Natural killer cell (primary cell): ENCODE data around the gene AUTS2. TPM values are rescaled to one million over a fixed set of nuclear protein-coding genes. Genes with fewer than 3 reads are reported as not detected.

Experiments
- ATAC-seq, 3 donors: fragments of 150-1000 bp in 2 of 3; fragments of 200-7000 bp in 1 of 3; cut with Tn5 transposase; 1 replicate in 1 of 3; 2 replicates in 2 of 3; pipeline ENCODE4 v1.10.0; 2021; ENCODE audit warnings: mild to moderate bottlenecking in 2 of 3, moderate library complexity in 2 of 3
- DNase-seq, 2 donors: peaks; one replicate each; pipeline versions ENCODE4 v3.0.0 to v3.0.0-alpha.2; 2013 to 2021; ENCODE audit warnings: mixed read lengths in 1 of 2
- H3K27ac ChIP-seq: one replicate; pipeline ENCODE4 v1.5.1; 2013; ENCODE audit warnings: mild to moderate bottlenecking, low read length
- H3K27me3 ChIP-seq: one replicate; pipeline ENCODE4 v1.6.1; 2013; ENCODE audit warnings: low read length; ENCODE audit not compliant: control insufficient read depth, insufficient read depth
- H3K36me3 ChIP-seq: one replicate; pipeline ENCODE4 v1.6.1; 2013; ENCODE audit warnings: low read length; ENCODE audit not compliant: control insufficient read depth, insufficient read depth
- H3K4me1 ChIP-seq: one replicate; pipeline ENCODE4 v1.6.1; 2013; ENCODE audit warnings: low read length; ENCODE audit not compliant: control insufficient read depth, insufficient read depth
- H3K4me3 ChIP-seq: one replicate; pipeline ENCODE4 v1.5.1; 2013; ENCODE audit warnings: low read length
- H3K9me3 ChIP-seq: one replicate; pipeline ENCODE4 v1.6.1; 2013; ENCODE audit warnings: low read length; ENCODE audit not compliant: control insufficient read depth, insufficient read depth
- H3K27ac Mint-ChIP-seq, 2 donors: one replicate each; pipeline ENCODE4 v1.8.0; 2022; ENCODE audit warnings: mild to moderate bottlenecking in 2 of 2, mixed read lengths in 2 of 2, moderate library complexity in 1 of 2
- H3K27me3 Mint-ChIP-seq, 2 donors: one replicate each; pipeline ENCODE4 v1.8.0; 2022; ENCODE audit warnings: low read depth in 2 of 2, mixed read lengths in 2 of 2
- H3K36me3 Mint-ChIP-seq: one replicate; pipeline ENCODE4 v1.8.0; 2022; ENCODE audit warnings: mixed read lengths
- H3K4me1 Mint-ChIP-seq, 2 donors: one replicate each; pipeline ENCODE4 v1.8.0; 2022; ENCODE audit warnings: mixed read lengths in 2 of 2
- H3K4me3 Mint-ChIP-seq: one replicate; pipeline ENCODE4 v1.8.0; 2022; ENCODE audit warnings: mild to moderate bottlenecking, moderate library complexity, mixed read lengths
- H3K9me3 Mint-ChIP-seq, 2 donors: one replicate each; pipeline ENCODE4 v1.8.0; 2022; ENCODE audit warnings: mixed read lengths in 2 of 2
- WGBS: methylation state at CpG from one replicate; pipeline ENCODE4 v1.1.7; 2013; ENCODE audit warnings: missing lambda C conversion rate; ENCODE audit not compliant: insufficient coverage; 5-methylcytosine and 5-hydroxymethylcytosine counted together
- intact Hi-C: fragments of 100-400 bp; cut with micrococcal nuclease; formaldehyde crosslinking; loops from one replicate; pipeline ENCODE4 v1.14.2; 2022
- total RNA-seq, 4 donors: library from RNA; stranded (reverse); fragments of 120-200 nt in 1 of 4; gene quantifications; one replicate each; pipeline versions ENCODE4 v1.2.3 to v1.2.4, GENCODE V29; 2013 to 2022
- TF ChIP-seq, protein P1 (sequence below): fragments of 200-600 bp; IDR thresholded peaks from one replicate; pipeline ENCODE4 v1.8.0; 2022; ENCODE audit warnings: antibody characterized with exemption

AUTS2 gene
- total RNA-seq, 3 donors from 2014 or later (not counting 1 experiment from before 2014, with no cell fraction given): 147 to 197 (median 155) TPM

DNA sequence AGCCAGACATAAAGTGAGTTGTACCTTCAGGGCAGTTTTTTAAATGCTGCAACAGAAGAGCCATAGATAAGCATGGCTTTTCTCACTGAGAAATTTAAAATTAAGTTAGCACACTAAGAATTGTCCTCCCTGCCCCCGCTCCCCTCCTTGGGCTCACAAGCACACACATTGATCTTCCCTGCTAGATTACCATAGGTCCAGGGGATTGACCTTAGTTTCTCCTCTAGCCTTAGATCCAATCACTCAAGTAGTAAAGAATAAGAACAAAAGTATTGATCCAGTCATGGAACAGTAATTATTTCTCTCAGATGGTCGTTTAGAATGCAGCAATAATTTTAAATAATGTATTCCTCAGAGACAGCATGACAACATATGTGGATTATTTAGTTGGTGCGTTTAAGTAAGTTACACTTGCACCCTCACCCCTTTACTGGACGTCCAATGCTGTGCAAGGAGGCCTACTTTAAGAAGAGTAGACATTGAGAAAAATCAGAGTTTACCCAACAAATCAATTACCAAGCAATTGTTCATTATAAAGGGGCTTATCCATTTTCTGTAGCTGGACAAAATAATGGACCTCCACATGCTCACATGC lies 850.1 kb downstream of the AUTS2 start:
- Mint-ChIP-seq H3K27ac (no peak overlapping the region), H3K36me3 (no peaks in the 10 kb centered on the region), H3K27me3 (no peaks in the 10 kb centered on the region), H3K4me1 (no peaks in the 10 kb centered on the region), H3K9me3 (no peaks in the 10 kb centered on the region), H3K4me3 (no peak overlapping the region)
- no peaks in the 10 kb centered on the region for H3K27me3 ChIP-seq
- no peak overlapping the region for H3K27ac ChIP-seq
- no peaks in the 10 kb centered on the region for H3K9me3 ChIP-seq
- intact Hi-C loops: no loop called here
- no peak for ATAC-seq
- no peaks in the 10 kb centered on the region for H3K4me1 ChIP-seq
- TF ChIP-seq, protein P1, sequence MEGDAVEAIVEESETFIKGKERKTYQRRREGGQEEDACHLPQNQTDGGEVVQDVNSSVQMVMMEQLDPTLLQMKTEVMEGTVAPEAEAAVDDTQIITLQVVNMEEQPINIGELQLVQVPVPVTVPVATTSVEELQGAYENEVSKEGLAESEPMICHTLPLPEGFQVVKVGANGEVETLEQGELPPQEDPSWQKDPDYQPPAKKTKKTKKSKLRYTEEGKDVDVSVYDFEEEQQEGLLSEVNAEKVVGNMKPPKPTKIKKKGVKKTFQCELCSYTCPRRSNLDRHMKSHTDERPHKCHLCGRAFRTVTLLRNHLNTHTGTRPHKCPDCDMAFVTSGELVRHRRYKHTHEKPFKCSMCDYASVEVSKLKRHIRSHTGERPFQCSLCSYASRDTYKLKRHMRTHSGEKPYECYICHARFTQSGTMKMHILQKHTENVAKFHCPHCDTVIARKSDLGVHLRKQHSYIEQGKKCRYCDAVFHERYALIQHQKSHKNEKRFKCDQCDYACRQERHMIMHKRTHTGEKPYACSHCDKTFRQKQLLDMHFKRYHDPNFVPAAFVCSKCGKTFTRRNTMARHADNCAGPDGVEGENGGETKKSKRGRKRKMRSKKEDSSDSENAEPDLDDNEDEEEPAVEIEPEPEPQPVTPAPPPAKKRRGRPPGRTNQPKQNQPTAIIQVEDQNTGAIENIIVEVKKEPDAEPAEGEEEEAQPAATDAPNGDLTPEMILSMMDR: no peak
- no peak overlapping the region for H3K4me3 ChIP-seq
- DNase-seq: no peak
- WGBS: 100% methylated on average over 2 of the region's 4 CpGs
- no peaks in the 10 kb centered on the region for H3K36me3 ChIP-seq

DNA sequence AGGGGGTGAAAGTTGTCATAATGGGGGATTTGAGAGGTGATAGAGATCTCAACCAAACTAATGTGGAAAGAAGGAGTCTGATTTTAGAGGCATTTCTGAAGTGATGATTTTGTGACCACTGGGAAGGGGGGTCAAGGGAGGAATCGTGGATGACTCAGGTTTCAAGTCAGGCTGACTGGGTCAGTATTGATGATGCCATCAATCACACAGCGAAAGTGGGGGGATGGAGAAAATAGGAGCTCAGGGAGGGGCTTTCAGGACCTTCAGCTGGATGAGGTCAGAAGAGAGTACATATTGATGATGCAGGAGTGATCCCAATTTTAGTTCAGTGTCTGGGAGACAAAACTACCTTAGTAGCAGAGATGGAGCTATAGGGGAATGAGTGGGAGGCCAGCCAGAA lies 852.5 kb downstream of the AUTS2 start:
- DNase-seq: no peak
- no peaks in the 10 kb centered on the region for H3K4me1 Mint-ChIP-seq
- H3K36me3 ChIP-seq: no peaks in the 10 kb centered on the region
- H3K4me3 Mint-ChIP-seq: no peak overlapping the region
- intact Hi-C loops: no loop called here
- WGBS: 82% methylated on average over 2 of the region's 2 CpGs
- H3K27ac ChIP-seq: no peak overlapping the region
- TF ChIP-seq, protein P1: no peak
- H3K9me3 Mint-ChIP-seq: no peaks in the 10 kb centered on the region
- no peaks in the 10 kb centered on the region for H3K27me3 Mint-ChIP-seq
- H3K36me3 Mint-ChIP-seq: no peaks in the 10 kb centered on the region
- H3K4me3 ChIP-seq: no peak overlapping the region
- no peaks in the 10 kb centered on the region for H3K9me3 ChIP-seq
- no peaks in the 10 kb centered on the region for H3K4me1 ChIP-seq
- no peaks in the 10 kb centered on the region for H3K27me3 ChIP-seq
- H3K27ac Mint-ChIP-seq: no peak overlapping the region
- no peak for ATAC-seq

DNA sequence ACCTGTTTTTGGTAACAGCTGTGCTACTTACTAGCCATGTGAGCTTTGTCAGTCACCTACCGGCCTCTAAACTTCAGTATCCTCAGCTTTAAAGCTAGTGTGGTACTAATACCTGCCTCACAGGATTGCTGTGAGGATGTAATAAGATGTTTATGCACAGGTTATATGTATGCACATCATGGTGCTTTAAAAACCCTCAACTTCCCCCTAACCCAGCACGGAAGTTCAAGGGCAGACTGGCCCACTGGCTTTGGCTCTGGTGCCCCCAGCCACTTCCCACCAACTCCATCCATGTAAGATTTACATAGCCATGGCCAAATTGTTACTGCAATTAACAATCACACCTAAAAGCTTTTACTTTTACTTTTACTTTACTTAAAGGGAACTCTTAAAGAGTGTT lies 857.6 kb downstream of the AUTS2 start:
- no peaks in the 10 kb centered on the region for H3K9me3 ChIP-seq
- ATAC-seq (no peak), DNase-seq (no peak)
- TF ChIP-seq, protein P1: no peak
- no peak overlapping the region for H3K4me3 ChIP-seq
- H3K27me3 ChIP-seq: no peaks in the 10 kb centered on the region
- H3K27ac ChIP-seq: no peak overlapping the region
- H3K4me3 Mint-ChIP-seq: no peak overlapping the region
- no peaks in the 10 kb centered on the region for H3K36me3 Mint-ChIP-seq
- 84% methylated on average over 2 of the region's 2 CpGs for WGBS
- intact Hi-C loops: no loop called here
- H3K4me1 Mint-ChIP-seq: peaks cover 5 to 11% of the 10 kb centered on the region in 2 donors
- no peak overlapping the region for H3K27ac Mint-ChIP-seq
- H3K27me3 Mint-ChIP-seq: no peaks in the 10 kb centered on the region
- no peaks in the 10 kb centered on the region for H3K36me3 ChIP-seq
- H3K4me1 ChIP-seq: peaks cover 8% of the 10 kb centered on the region
- H3K9me3 Mint-ChIP-seq: no peaks in the 10 kb centered on the region

DNA sequence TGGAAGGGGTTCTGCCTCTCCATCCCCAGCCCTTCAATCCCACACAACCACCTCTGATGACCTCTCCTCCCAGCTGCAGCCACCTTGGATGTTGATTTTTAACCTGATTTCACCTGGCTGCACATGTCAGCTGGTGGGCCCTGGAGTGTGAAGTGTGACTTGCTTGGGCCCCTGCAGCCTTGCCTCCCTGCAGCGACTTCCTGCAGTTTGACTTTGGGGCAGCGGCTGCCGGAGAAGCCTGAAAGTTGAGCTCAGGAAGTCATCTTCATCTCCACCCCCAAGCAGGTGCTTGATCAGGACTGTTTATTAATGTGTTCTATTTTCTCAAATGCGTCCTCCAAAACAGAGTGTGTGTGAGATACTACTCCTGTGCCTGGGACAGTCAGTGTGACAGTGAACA lies 858.4 kb downstream of the AUTS2 start:
- no peaks in the 10 kb centered on the region for H3K27me3 ChIP-seq

More for the DNA sequence above, 858.4 kb downstream of the AUTS2 start:
- Mint-ChIP-seq H3K36me3 (no peaks in the 10 kb centered on the region), H3K9me3 (no peaks in the 10 kb centered on the region), H3K4me3 (no peak overlapping the region), H3K27me3 (no peaks in the 10 kb centered on the region), H3K27ac (no peak overlapping the region), H3K4me1 (peaks cover 5 to 11% of the 10 kb centered on the region in 2 donors)
- Histone ChIP-seq H3K36me3 (no peaks in the 10 kb centered on the region), H3K4me1 (peaks cover 8% of the 10 kb centered on the region), H3K27ac (no peak overlapping the region), H3K4me3 (no peak overlapping the region), H3K9me3 (no peaks in the 10 kb centered on the region)
- 65% methylated on average over 4 of the region's 4 CpGs for WGBS
- intact Hi-C loops: no loop called here
- ATAC-seq: no peak
- peak in 1 of 2 donors; percentile 28 for DNase-seq
- TF ChIP-seq, protein P1: no peak
